Activated naive CD4-positive, alpha-beta T cell treated with Interleukin-2 at 50 U/mL for 16 hours (primary cell): ENCODE results near the gene MARCHF9.

Experiments used
- DNase-seq: peaks from one replicate; pipeline ENCODE4 v3.0.0-alpha.2; 2020

The MARCHF9 gene

DNA sequence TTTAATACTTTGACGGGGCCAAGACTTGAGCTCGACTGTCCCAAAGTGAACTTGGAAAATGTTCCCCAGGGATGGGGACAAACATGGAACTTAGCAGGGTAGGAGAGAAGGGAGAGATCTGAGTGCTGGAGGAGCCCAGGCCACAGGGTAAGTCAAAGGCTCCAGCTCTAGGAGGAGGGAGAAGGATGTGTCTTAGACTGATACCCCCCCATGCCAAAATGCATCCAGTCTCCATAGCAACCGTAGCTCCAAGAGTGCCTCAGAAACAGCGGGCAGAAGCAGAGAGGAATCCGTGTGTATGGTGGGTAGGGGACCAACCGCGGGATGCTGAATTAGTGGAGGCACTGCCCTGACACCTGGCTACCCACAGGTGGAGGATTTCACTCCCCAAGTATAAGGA lies 15.5 kb upstream of the MARCHF9 start:
- no peak for DNase-seq

GRCh38 chr12:57739914-57740538 lies 14.9 kb upstream of the MARCHF9 start:
- DNase-seq = no peak

DNA sequence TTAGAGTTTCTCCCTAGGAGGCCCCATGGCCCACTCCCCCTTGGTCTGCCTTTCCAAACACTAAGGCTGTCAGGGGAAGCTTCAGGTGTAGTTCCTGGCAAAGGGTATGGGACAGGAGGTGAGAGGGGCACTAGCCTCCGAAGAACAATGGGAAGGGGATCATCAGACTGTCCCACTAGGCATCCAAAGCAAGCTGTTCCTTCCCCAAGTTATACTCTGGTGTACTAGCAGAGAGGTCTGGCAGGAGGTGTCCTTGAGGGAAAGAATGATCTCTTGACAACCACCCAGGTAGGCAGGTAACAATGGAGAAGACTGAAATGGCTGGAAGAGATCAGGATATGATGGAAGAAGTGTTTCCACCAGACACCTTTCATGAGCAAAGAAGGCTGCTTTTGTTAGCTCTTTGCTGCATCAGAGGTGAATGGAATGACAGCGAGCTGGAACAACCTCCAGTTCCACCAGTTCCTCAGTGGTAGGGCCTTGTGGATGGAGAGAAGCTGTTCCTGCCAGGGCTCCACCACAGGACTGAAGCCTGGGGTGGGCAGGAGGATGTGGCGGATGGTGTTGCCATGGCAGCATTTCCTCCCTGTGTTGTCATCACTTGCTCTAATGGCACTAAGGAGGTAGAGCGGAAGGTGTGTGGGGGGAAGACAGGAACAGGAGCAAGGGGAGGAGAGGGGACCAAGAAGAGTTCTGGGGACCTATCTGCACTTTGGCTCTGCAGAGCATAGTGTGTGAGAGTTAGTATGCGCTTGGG lies 14.1 kb upstream of the MARCHF9 start:
- peak; percentile 77 for DNase-seq

DNA sequence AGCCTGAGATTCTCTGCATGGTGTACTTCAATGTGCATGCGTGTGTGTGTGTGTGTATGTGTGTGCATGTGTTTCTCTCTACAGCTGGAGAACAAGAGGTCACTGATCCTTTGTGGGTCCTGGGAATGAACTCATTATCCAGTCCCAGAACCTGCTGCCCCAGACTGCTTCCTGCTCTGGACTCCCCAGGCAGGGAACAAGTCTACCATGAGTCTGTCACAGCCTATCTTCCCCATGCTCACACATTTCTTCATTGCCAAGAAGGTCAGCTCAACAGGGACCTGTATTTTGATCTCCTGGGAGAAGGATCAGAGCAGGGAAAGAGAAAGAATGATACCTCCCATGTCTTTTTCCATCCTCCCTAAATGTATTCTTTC lies 13.5 kb upstream of the MARCHF9 start:
- DNase-seq = no peak

GRCh38 chr12:57741844-57742738 lies 12.8 kb upstream of the MARCHF9 start:
- peak; percentile 80 for DNase-seq

GRCh38 chr12:57743769-57744168 lies 11.1 kb upstream of the MARCHF9 start:
- no peak for DNase-seq

- DNase-seq = peak; percentile 71
Measured at GRCh38 chr12:57744194-57744776, 10.6 kb upstream of the MARCHF9 start.

- peak; percentile 94 for DNase-seq
Measured at GRCh38 chr12:57744777-57745484, 10.0 kb upstream of the MARCHF9 start, which contains the start of gene TSPAN31. Gene TSPAN31 (plus strand): TSS chr12:57745039. CDS start chr12:57745155, 116 bp downstream.

DNA sequence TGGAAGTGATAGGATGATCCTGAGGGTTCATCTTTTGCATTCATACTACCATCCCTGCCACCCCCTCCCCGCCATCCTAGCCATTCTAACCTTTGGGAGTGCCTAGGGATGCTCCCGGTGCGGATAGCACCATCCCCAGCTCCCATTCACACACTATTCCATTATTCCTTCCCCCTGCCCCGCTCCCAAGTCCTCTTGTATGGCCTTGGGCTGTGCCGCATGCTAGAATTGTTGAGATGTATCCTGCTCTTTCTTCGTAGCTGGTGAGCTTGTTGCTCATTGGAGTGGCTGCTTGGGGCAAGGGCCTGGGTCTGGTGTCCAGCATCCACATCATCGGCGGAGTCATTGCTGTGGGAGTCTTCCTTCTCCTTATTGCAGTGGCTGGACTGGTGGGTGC lies 9.4 kb upstream of the MARCHF9 start:
- DNase-seq = no peak

DNA sequence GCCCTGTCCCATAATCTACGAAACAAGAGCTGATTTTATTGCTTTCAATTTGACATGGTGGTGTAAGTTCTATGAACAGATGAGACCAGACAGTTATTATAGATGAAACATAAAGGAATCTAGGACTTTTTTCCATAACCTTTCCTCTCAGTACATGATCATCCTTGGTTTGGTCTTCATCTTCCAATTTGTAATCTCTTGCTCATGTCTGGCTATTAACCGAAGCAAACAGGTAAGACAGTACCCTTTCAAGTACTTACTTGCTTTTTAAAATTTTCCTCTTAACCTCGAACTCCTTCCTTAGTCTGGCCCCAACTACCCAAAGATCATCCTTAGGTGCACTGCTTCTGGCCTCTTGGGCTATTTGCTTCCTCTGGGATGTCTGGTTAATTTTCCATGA lies 8.9 kb upstream of the MARCHF9 start:
- DNase-seq = no peak

DNA sequence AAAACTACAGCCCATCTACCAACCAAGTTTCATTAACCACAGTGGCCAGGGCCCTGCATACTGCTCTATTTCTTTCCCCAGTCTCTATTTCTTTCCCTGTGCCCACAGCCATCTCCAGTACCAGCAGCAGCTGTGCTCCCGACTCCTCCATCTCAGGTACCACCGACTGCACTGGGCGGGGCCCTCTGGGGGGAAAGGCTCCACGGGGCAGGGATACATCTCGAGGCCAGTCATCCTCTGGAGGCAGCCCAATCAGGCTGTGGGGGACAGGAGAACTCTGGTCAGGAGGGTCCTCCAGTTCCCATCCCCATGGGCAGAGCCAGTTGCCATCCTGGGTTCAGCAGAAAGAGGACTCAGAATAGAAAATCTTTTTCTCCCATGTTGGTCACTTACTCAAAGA lies 5.8 kb upstream of the MARCHF9 start:
- DNase-seq = no peak

GRCh38 chr12:57750561-57751431 lies 4.1 kb upstream of the MARCHF9 start:
- DNase-seq = no peak

DNA sequence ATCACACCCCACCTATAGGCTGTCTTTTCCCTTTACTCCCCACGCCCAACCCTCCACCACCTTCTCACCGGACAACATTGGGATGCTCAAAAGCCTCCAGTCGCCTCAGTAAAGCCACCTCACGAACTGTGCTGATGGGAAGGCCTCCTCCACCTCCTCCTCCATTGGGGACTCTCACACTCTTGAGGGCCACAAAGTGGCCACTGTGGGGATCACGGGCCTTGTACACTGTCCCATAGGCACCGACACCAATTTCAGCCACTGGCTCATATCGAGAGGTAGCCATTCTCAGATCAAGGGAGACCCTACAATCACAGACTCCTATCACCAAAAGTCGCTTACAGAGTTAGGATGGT lies 3.5 kb upstream of the MARCHF9 start:
- DNase-seq = no peak

- peak; percentile 99 for DNase-seq
Measured at GRCh38 chr12:57751788-57752667, 2.9 kb upstream of the MARCHF9 start, which contains the start of gene CDK4. Gene CDK4 (minus strand): TSS chr12:57752310. CDS start chr12:57751717, 593 bp downstream.

DNA sequence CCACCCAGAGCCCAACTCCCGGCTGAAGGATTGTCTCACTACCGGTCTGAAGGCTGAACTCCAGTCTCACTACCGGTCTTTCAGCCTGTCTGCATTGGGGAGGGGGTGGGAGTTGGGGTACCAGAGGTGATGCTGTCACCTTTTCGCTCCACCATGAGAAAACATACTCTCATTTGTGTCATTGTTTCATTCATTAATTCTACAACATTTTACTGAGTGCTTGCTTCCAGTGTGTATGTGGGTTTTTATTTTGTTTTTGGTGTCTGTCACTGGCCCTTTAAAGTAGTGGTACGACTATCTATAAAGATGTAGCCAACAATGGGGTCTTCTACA lies 2.3 kb upstream of the MARCHF9 start:
- no peak for DNase-seq

- DNase-seq = no peak
Measured at GRCh38 chr12:57753756-57754337, 1.1 kb upstream of the MARCHF9 start.

- no peak for DNase-seq
Measured at GRCh38 chr12:57755194-57755453, 221 bp downstream of the MARCHF9 start.

GRCh38 chr12:57755454-57756372 lies 810 bp downstream of the MARCHF9 start:
- DNase-seq = peak; percentile 46
